GM12878 (cell line): ENCODE measurements around the gene ESYT2. TPM values are rescaled to one million over a fixed set of nuclear protein-coding genes. Genes with fewer than 3 reads are reported as not detected.

Experiments used
- ATAC-seq: fragments of 200-7000 bp; cut with Tn5 transposase; 3 replicates; pipeline ENCODE4 v1.9.1; 2020; ENCODE audit warnings: mild to moderate bottlenecking, moderate library complexity
- BruUV-seq: library from RNA; stranded (reverse); fragments of 400-500 nt; replicated peaks from 2 replicates; lab custom pipeline; 2021; lab: Mats Ljungman, UMichigan
- CTCF ChIA-PET: fragments of 300-600 bp; sonication (Branson Sonifier 250); formaldehyde crosslinking; extraction: SDS; loops from one replicate; lab custom pipeline; 2021; ENCODE audit warnings: inconsistent platforms; lab: Yijun Ruan, JAX
- POLR2A ChIA-PET: fragments of 350-600 bp; formaldehyde crosslinking; extraction: SDS; loops from one replicate; lab custom pipeline; 2021; ENCODE audit warnings: inconsistent platforms; lab: Charles Lee
- RAD21 ChIA-PET: fragments of 300-600 bp; sonication (Branson Sonifier 250); formaldehyde crosslinking; loops from one replicate; lab custom pipeline; 2023; ENCODE audit warnings: antibody characterized with exemption; ENCODE audit not compliant: unreplicated experiment; lab: Charles Lee
- SMC1A ChIA-PET: fragments of 300-600 bp; sonication (Branson Sonifier 250); formaldehyde crosslinking; loops from one replicate; lab custom pipeline; 2023; ENCODE audit not compliant: unreplicated experiment, uncharacterized antibody; lab: Charles Lee
- DNase-seq: peaks from one replicate; pipeline ENCODE4 v3.0.0-alpha.2; 2011; ENCODE audit warnings: low read depth, low spot score
- FAIRE-seq: peaks from 3 replicates; lab custom pipeline; 2011; peaks lifted over from hg19 to GRCh38; lab: Jason Lieb, UNC
- H2AFZ ChIP-seq: 2 replicates; pipeline ENCODE4 v1.6.0; 2011; ENCODE audit warnings: low read depth, low read length, control low read depth; ENCODE audit not compliant: control insufficient read depth
- H3K27ac ChIP-seq: 2 replicates; pipeline ENCODE4 v1.5.1; 2011; ENCODE audit warnings: control low read depth; ENCODE audit not compliant: control insufficient read depth, insufficient read depth
- H3K27me3 ChIP-seq, 2 experiments: replicated peaks in 1 of 2; 2 replicates each; pipeline versions ENCODE4 v1.6.0 to v1.6.1; 2011; ENCODE audit warnings: low read length in 1 of 2; ENCODE audit not compliant: control insufficient read depth in 2 of 2, insufficient read depth in 2 of 2
- H3K36me3 ChIP-seq, 2 experiments: 2 replicates each; pipeline ENCODE4 v1.5.1; 2011; ENCODE audit warnings: low read length in 1 of 2; ENCODE audit not compliant: control insufficient read depth in 2 of 2, insufficient read depth in 2 of 2
- H3K4me1 ChIP-seq: 2 replicates; pipeline ENCODE4 v1.6.1; 2011; ENCODE audit warnings: mild to moderate bottlenecking, low read length, moderate library complexity, mixed read lengths; ENCODE audit not compliant: control insufficient read depth, insufficient read depth
- H3K4me2 ChIP-seq: 2 replicates; pipeline ENCODE4 v1.6.0; 2011; ENCODE audit warnings: control low read depth; ENCODE audit not compliant: control insufficient read depth, insufficient read depth
- H3K4me3 ChIP-seq: fragments of 200-600 bp; sonication (generic); 2 replicates; pipeline ENCODE4 v1.5.1; 2016
- H3K79me2 ChIP-seq: 2 replicates; pipeline ENCODE4 v1.6.0; 2011; ENCODE audit warnings: low read length; ENCODE audit not compliant: control insufficient read depth, insufficient read depth
- H3K9ac ChIP-seq: 2 replicates; pipeline ENCODE4 v1.8.0; 2011; ENCODE audit warnings: low read length, control low read depth, mixed read lengths; ENCODE audit not compliant: control insufficient read depth, insufficient read depth
- H3K9me3 ChIP-seq: replicated peaks from 3 replicates; pipeline ENCODE4 v1.5.1; 2011; ENCODE audit warnings: mild to moderate bottlenecking, low read length; ENCODE audit not compliant: control insufficient read depth, insufficient read depth
- H4K20me1 ChIP-seq: 2 replicates; pipeline ENCODE4 v1.6.0; 2011; ENCODE audit not compliant: control insufficient read depth, insufficient read depth
- BMI1 ChIP-seq: fragments of 450-650 bp; IDR thresholded peaks from 2 replicates; pipeline ENCODE4 v1.6.1; 2016; ENCODE audit warnings: mild to moderate bottlenecking, moderate library complexity, borderline replicate concordance
- GATAD2B ChIP-seq: fragments of 450-650 bp; conservative IDR thresholded peaks from 2 replicates; pipeline ENCODE4 v1.6.1; 2017; ENCODE audit warnings: low read depth, mild to moderate bottlenecking, moderate library complexity
- IKZF2 ChIP-seq, 2 experiments: fragments of 450-650 bp; IDR thresholded peaks; 2 replicates each; pipeline ENCODE4 v1.6.1; 2017; ENCODE audit warnings: mild to moderate bottlenecking in 2 of 2, moderate library complexity in 2 of 2
- MEF2A ChIP-seq: IDR thresholded peaks from 2 replicates; pipeline ENCODE4 v1.6.1; 2011; ENCODE audit warnings: low read depth, mild to moderate bottlenecking, low read length, moderate library complexity; ENCODE audit not compliant: insufficient read depth
- POLR2A ChIP-seq: IDR thresholded peaks from 2 replicates; pipeline ENCODE4 v1.6.1; 2011; ENCODE audit warnings: low read depth, mild to moderate bottlenecking, low read length
- RAD21 ChIP-seq: IDR thresholded peaks from 2 replicates; pipeline ENCODE4 v1.6.1; 2011; ENCODE audit warnings: mild to moderate bottlenecking, low read depth, low read length, moderate library complexity; ENCODE audit not compliant: insufficient read depth
- RELA ChIP-seq: fragments of 450-650 bp; IDR thresholded peaks from 2 replicates; pipeline ENCODE4 v1.8.0; 2014; ENCODE audit warnings: borderline replicate concordance; ENCODE audit not compliant: partially characterized antibody
- SMARCA5 ChIP-seq: fragments of 450-650 bp; IDR thresholded peaks from 2 replicates; pipeline ENCODE4 v1.6.1; 2017; ENCODE audit warnings: mild to moderate bottlenecking
- STAT1 ChIP-seq: fragments of 450-650 bp; conservative IDR thresholded peaks from 2 replicates; pipeline ENCODE4 v1.6.1; 2014; ENCODE audit warnings: antibody characterized with exemption, mild to moderate bottlenecking
- TCF7 ChIP-seq: IDR thresholded peaks from 2 replicates; pipeline ENCODE4 v1.6.1; 2014; ENCODE audit warnings: antibody characterized with exemption, borderline replicate concordance
- ZNF217 ChIP-seq: fragments of 450-650 bp; IDR thresholded peaks from 2 replicates; pipeline ENCODE4 v1.6.1; 2017; ENCODE audit warnings: antibody characterized with exemption, mild to moderate bottlenecking
- ZNF622 ChIP-seq: fragments of 450-650 bp; IDR thresholded peaks from 2 replicates; pipeline ENCODE4 v1.6.1; 2017; ENCODE audit warnings: mild to moderate bottlenecking, inconsistent platforms
- WGBS: methylation state at CpG from one replicate; pipeline ENCODE4 v1.1.6; 2016; ENCODE audit warnings: low lambda C conversion rate; ENCODE audit not compliant: insufficient replicate concordance, insufficient coverage; ENCODE audit errors: missing lambda C conversion rate; 5-methylcytosine and 5-hydroxymethylcytosine counted together
- in situ Hi-C: fragments of 300-500 bp; cut with MboI; formaldehyde crosslinking; loops from 9 replicates; pipeline ENCODE4 v1.14.3; 2018; ENCODE audit warnings: mixed read lengths
- intact Hi-C: fragments of 100-400 bp; cut with micrococcal nuclease; formaldehyde crosslinking; loops from one replicate; pipeline ENCODE4 v1.14.2; 2022; ENCODE audit not compliant: unreplicated experiment
- polyA plus RNA-seq, 11 experiments: library from polyadenylated mRNA; depleted of rRNA in 4 of 11; unstranded in 6 of 11; stranded (reverse) in 5 of 11; fragments of >200 nt; fragmentation: Nextera tagmentation in 4 of 11; fragmentation: Illumina TruSeq in 1 of 11; extraction: Ambion mirVana in 4 of 11; extraction: Trizol in 1 of 11; gene quantifications; 1 replicate in 1 of 11; 2 replicates in 10 of 11; pipeline versions ENCODE4 v1.2.1 to v1.2.3, GENCODE V29; 2011 to 2016; ENCODE audit warnings: inconsistent platforms in 2 of 11, missing spikeins in 2 of 11, low read depth in 1 of 11
- total RNA-seq, 4 experiments: library from RNA; depleted of rRNA in 3 of 4; stranded (reverse); fragments of >200 nt in 3 of 4; fragmentation: Illumina TruSeq in 1 of 4; extraction: Trizol in 1 of 4; gene quantifications; 2 replicates each; pipeline versions ENCODE4 v1.2.1 to v1.2.3, GENCODE V29; 2013 to 2021
- TF ChIP-seq, protein P1 (sequence below), 3 experiments: IDR thresholded peaks in 2 of 3; conservative IDR thresholded peaks in 1 of 3; 2 replicates each; pipeline ENCODE4 v1.5.1; 2011; ENCODE audit warnings: low read depth in 3 of 3, low read length in 3 of 3, mild to moderate bottlenecking in 3 of 3, control low read depth in 2 of 3, moderate library complexity in 2 of 3, inconsistent platforms in 1 of 3, mixed read lengths in 1 of 3; ENCODE audit not compliant: control insufficient read depth in 2 of 3, insufficient read depth in 1 of 3; ENCODE audit errors: extremely low read depth in 1 of 3
- TF ChIP-seq, protein P2 (sequence below): fragments of 450-650 bp; IDR thresholded peaks from 2 replicates; pipeline ENCODE4 v1.6.1; 2017; ENCODE audit warnings: mild to moderate bottlenecking
- TF ChIP-seq, protein P3 (sequence below): IDR thresholded peaks from 2 replicates; pipeline ENCODE4 v1.6.1; 2012; ENCODE audit warnings: low read length, inconsistent platforms

Gene ESYT2
- total and polyA plus RNA-seq, 10 of the 15 experiments (the other 5 are each of a cell fraction or from before 2014, with no cell fraction given), result 1.9 to 44.6 (median 21.4) TPM

DNA sequence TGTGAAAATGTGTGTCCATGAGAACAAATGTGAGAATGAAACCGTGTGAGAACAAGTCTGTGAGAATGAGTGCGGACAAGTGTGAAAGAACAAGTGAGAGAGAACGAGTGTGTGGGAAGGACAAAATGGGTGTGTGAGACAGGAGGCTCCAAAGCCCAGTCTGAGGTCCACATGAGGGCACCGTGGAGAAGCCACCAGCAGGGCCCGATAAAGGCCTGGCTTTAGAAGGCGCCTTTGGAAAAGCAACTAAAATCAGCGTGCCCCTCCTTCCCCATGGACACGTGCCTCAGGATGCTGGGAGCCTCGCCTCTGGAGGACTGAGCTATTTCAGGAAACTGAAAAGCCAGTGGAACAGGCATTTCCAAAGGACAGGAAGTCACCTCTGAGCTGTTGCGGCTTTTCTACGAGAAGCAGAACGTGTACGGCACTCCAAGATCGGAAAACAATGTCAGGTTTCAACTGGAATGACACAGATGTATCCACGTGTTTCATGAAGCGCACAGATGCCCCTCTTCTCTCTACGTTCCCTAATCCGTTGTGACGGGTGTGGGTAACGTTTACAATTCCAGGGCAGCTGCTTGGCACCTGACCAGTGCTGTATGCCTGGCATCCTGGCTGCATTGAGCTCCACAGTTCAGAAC, 46.4 kb downstream of the ESYT2 start:
- Histone ChIP-seq H3K27me3 (no peaks in the 10 kb centered on the region), H3K79me2 (no peaks in the 10 kb centered on the region), H4K20me1 (no peaks in the 10 kb centered on the region), H3K27ac (no peak overlapping the region), H2AFZ (no peak overlapping the region), H3K9ac (no peak overlapping the region), H3K4me3 (no peak overlapping the region), H3K9me3 (peaks cover 2% of the 10 kb centered on the region; the same call in 1 of the 3 replicates), H3K4me1 (no peaks in the 10 kb centered on the region), H3K4me2 (no peak overlapping the region), H3K36me3 (peaks cover 7 to 12% of the 10 kb centered on the region in 2 experiments)
- DNase-seq, result no peak
- in situ Hi-C loops (no loop called here), intact Hi-C loops (no loop called here)
- 97% methylated on average over 20 of the region's 20 CpGs for WGBS
- ChIA-PET SMC1A (interaction anchor here (1.0 to 1.3 kb wide), 2 partner anchors 9 to 76 kb away, joined by 3 read pairs; no protein-coding TSS in a partner anchor), CTCF (interaction anchor here (0.9 to 2.0 kb wide), 5 partner anchors 10 to 194 kb away, joined by 3 to 6 read pairs (median 3); no protein-coding TSS in a partner anchor), RAD21 (interaction anchor here (2.7 kb wide), 1 partner anchor 194 kb away, joined by 8 read pairs; no protein-coding TSS in a partner anchor), POLR2A (no interaction called here)
- no TSS peak for BruUV-seq
- TF ChIP-seq ZNF622 (no peak), RAD21 (peak; percentile 29; the same call in 1 of the 2 replicates), STAT1 (no peak), SMARCA5 (no peak), POLR2A (no peak), TCF7 (no peak), ZNF217 (no peak), MEF2A (no peak), RELA (no peak), GATAD2B (no peak), BMI1 (no peak), IKZF2 (IDR thresholded peaks at IDR 0.05) (peak in 1 of 2 experiments; percentile 17; a peak in 1 of 4 replicates)
- TF ChIP-seq, protein P1, sequence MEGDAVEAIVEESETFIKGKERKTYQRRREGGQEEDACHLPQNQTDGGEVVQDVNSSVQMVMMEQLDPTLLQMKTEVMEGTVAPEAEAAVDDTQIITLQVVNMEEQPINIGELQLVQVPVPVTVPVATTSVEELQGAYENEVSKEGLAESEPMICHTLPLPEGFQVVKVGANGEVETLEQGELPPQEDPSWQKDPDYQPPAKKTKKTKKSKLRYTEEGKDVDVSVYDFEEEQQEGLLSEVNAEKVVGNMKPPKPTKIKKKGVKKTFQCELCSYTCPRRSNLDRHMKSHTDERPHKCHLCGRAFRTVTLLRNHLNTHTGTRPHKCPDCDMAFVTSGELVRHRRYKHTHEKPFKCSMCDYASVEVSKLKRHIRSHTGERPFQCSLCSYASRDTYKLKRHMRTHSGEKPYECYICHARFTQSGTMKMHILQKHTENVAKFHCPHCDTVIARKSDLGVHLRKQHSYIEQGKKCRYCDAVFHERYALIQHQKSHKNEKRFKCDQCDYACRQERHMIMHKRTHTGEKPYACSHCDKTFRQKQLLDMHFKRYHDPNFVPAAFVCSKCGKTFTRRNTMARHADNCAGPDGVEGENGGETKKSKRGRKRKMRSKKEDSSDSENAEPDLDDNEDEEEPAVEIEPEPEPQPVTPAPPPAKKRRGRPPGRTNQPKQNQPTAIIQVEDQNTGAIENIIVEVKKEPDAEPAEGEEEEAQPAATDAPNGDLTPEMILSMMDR (IDR thresholded peaks at IDR 0.05 in 2 of 3, conservative IDR thresholded peaks at IDR 0.05 in 1 of 3; ENCODE audit: control insufficient read depth in 2 of 3, extremely low read depth in 1 of 3, insufficient read depth in 1 of 3, low read depth in 3 of 3, low read length in 3 of 3), result peak; percentile 6 to 22 (median 7); a peak in 2 of 6 replicates
- TF ChIP-seq, protein P2, sequence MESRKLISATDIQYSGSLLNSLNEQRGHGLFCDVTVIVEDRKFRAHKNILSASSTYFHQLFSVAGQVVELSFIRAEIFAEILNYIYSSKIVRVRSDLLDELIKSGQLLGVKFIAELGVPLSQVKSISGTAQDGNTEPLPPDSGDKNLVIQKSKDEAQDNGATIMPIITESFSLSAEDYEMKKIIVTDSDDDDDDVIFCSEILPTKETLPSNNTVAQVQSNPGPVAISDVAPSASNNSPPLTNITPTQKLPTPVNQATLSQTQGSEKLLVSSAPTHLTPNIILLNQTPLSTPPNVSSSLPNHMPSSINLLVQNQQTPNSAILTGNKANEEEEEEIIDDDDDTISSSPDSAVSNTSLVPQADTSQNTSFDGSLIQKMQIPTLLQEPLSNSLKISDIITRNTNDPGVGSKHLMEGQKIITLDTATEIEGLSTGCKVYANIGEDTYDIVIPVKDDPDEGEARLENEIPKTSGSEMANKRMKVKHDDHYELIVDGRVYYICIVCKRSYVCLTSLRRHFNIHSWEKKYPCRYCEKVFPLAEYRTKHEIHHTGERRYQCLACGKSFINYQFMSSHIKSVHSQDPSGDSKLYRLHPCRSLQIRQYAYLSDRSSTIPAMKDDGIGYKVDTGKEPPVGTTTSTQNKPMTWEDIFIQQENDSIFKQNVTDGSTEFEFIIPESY, result no peak
- TF ChIP-seq, protein P3, sequence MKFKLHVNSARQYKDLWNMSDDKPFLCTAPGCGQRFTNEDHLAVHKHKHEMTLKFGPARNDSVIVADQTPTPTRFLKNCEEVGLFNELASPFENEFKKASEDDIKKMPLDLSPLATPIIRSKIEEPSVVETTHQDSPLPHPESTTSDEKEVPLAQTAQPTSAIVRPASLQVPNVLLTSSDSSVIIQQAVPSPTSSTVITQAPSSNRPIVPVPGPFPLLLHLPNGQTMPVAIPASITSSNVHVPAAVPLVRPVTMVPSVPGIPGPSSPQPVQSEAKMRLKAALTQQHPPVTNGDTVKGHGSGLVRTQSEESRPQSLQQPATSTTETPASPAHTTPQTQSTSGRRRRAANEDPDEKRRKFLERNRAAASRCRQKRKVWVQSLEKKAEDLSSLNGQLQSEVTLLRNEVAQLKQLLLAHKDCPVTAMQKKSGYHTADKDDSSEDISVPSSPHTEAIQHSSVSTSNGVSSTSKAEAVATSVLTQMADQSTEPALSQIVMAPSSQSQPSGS, result no peak
- FAIRE-seq, result no peak
- no peak for ATAC-seq
